Thyroid gland (tissue), 4 donors: ENCODE data around the gene H1-8.

Experiments used
- POLR2A ChIP-seq, 2 donors: fragments of 450-650 bp; IDR thresholded peaks; one replicate each; pipeline ENCODE4 v1.6.1; 2017; ENCODE audit warnings: antibody characterized with exemption in 2 of 2, mild to moderate bottlenecking in 2 of 2, moderate library complexity in 1 of 2
- TF ChIP-seq, protein P1 (sequence below), 6 experiments: fragments of 200-600 bp in 3 of 6; fragments of 450-650 bp in 3 of 6; sonication (generic) in 3 of 6; IDR thresholded peaks; one replicate each; pipeline ENCODE4 v1.5.1; 2016 to 2019; ENCODE audit warnings: antibody characterized with exemption in 6 of 6, mild to moderate bottlenecking in 2 of 6, inconsistent platforms in 1 of 6, moderate library complexity in 1 of 6

DNA sequence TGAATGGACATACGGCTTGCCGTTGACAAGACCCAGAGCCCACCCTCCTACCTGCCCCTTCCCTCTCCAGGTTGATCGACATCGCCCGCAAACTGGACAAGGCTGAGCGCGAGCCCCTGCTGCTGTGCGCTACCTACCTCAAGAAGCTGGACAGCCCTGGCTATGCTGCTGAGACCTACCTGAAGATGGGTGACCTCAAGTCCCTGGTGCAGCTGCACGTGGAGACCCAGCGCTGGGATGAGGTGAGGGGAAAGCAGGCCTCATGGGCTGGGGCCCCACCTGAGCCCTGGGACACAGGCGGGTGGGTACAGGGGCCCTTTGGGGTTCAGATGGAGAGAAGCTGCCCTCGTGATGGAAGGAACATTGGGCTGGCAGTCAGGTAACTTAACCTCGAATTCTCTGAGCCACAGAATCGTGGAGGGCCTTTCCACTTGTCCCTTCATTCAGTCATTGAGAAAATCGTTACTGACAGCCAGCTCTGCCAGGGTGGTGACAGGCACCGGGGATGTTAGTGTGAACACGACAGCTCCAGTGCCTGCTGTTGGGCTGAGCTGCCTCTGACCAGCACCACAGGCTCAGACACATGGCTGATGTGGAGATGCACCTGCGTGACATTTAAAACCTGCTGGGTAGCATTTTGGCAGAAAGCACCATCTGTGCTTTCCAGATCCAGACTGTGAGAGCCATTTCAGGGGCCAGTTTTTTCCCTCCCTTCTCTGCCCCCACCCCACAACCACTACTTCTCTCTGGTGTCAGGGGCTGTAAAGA is 40.1 kb upstream of the H1-8 start:
- TF ChIP-seq, protein P1, sequence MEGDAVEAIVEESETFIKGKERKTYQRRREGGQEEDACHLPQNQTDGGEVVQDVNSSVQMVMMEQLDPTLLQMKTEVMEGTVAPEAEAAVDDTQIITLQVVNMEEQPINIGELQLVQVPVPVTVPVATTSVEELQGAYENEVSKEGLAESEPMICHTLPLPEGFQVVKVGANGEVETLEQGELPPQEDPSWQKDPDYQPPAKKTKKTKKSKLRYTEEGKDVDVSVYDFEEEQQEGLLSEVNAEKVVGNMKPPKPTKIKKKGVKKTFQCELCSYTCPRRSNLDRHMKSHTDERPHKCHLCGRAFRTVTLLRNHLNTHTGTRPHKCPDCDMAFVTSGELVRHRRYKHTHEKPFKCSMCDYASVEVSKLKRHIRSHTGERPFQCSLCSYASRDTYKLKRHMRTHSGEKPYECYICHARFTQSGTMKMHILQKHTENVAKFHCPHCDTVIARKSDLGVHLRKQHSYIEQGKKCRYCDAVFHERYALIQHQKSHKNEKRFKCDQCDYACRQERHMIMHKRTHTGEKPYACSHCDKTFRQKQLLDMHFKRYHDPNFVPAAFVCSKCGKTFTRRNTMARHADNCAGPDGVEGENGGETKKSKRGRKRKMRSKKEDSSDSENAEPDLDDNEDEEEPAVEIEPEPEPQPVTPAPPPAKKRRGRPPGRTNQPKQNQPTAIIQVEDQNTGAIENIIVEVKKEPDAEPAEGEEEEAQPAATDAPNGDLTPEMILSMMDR (IDR thresholded peaks at IDR 0.05): no peak
- no peak for TF ChIP-seq POLR2A (IDR thresholded peaks at IDR 0.05)
